GM12872 (cell line): ENCODE data around the gene LHX5.

ENCODE experiments used
- TF ChIP-seq, protein P1 (sequence below): IDR thresholded peaks from 3 replicates; pipeline ENCODE4 v1.5.1; 2011; ENCODE audit warnings: low read depth, mild to moderate bottlenecking, low read length, moderate library complexity; ENCODE audit not compliant: insufficient read depth

LHX5 gene

DNA sequence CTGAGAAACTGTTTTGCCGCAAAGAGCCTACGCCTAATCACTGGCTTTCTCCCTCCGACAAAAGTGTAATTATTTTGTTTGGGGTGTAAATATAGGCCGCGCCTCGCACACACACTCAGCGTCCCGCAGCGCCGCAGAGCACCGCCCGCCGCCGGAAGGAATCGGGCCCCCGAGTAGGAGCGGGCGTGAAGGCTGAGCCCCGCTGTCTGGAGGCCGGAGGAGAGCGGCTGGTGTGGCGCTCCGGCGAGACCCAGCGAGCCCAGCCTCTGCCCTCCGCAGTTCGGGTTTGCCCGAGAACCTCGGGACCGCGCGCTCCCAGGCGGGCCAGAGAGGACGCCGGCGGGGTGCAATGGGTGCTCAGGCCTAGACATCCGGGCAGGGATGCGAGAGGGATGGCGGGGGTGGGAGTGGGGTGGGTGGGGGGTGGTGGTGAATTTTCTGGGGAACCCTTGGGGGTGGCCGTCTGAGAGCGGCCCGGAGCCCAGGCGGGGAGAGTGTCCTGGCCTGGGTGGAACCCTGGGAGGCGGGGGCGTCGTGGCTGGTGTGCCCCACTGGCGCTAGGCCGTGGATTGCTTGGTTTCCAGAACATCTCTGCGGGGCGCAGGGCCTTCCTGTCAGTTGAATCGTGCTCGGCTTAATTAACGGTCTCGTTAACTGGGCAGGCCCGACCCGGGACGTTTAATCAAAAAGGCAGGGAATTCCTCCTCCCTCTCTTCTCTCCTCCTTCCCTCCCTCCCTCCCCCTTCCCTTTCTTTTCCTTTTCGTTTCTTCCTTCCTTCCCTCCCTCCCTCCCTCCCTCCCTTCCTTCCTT lies 4.7 kb upstream of the LHX5 start:
- TF ChIP-seq, protein P1, sequence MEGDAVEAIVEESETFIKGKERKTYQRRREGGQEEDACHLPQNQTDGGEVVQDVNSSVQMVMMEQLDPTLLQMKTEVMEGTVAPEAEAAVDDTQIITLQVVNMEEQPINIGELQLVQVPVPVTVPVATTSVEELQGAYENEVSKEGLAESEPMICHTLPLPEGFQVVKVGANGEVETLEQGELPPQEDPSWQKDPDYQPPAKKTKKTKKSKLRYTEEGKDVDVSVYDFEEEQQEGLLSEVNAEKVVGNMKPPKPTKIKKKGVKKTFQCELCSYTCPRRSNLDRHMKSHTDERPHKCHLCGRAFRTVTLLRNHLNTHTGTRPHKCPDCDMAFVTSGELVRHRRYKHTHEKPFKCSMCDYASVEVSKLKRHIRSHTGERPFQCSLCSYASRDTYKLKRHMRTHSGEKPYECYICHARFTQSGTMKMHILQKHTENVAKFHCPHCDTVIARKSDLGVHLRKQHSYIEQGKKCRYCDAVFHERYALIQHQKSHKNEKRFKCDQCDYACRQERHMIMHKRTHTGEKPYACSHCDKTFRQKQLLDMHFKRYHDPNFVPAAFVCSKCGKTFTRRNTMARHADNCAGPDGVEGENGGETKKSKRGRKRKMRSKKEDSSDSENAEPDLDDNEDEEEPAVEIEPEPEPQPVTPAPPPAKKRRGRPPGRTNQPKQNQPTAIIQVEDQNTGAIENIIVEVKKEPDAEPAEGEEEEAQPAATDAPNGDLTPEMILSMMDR, result no peak

DNA sequence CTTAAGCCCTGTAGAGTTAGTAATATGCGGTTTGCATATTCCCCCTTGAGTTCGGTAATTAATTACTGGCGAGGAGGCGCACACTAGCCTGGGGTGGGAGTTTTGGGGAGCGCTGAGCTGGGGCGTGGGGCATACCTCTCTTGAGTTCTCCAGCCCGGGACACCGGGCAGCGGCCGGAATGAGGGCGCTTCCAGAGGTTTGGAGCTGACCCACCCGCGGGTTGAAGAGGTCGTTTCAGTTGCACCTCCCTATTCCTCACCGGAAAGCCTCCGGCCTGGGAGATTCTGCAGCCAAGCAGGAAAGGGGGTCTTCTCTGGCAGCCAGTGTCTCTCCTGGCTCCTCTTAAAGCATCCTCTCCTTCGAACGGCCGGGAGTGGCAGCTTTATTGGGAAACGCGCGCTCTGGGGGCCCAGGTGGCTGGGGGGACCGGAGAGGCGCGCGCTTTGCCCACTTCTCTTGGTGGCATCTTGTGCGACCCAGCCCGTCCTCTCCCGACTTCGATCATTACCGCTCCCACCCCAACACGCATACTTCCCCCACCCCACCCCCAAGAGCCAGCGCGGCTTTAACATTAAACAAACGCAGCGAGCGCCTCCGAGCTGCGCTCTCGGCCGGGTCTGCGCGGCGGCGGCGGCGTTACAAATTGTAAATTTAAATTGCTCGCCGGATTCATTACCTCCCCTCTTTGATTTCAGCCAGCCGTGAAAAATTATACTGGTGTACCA lies 3.9 kb upstream of the LHX5 start:
- TF ChIP-seq, protein P1, result no peak

DNA sequence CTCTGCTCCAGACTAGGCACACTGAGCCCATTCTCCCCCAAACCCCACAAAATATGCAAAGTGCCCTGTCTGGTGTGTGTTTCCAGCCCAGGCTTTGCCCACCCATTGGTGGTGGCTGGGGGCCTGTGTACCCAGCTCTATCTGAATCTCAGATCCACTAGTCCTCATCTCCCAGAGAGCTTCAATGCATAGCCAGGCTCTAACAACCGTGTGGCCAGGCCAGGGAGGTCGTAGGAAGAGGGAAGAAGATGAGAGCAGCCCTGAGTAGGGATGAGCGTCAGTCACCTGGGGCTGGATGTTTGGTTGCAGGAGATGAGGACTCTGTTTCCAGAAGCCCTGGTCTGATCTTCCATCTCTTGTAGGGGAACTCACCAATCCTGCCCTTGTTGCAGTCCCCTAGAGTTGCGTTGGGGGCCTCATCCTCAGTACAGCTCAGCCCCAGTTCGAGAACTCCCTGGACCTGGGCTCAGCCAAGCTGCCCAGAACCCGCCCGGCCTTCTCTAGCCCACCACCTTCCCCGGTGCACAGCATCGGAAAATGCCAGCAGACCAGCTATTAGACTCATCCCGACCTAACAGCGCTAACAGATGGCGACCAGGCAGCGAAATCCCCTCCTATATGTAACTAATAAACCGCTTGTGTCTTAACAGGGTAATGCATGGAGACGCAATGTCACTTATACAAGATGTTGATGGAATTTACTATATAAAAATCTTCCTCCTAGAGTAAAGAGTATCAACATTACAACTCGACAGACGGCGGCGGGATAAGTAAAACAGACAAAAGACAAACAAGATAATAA lies 3.2 kb upstream of the LHX5 start:
- TF ChIP-seq, protein P1, result no peak

DNA sequence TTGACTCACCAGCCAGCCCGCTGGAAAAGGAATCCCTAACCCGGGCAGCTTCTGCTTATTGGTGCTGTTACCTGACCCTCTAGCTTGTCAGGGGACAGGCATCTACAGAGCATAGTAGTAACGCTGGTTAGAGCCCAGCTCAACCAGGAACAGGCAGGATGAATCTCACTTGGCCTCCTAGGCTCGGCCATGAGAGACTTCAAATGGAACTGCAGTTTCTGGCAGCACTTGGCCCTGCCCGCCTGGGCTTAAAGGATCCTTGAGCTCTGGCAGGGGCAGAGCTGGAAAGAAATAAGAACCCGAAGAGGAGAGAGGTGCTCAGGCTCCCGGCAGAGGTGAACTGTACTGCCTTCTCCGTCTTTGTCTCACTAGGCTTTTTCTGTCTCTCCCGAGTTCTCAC lies 2.3 kb upstream of the LHX5 start:
- TF ChIP-seq, protein P1, result no peak

DNA sequence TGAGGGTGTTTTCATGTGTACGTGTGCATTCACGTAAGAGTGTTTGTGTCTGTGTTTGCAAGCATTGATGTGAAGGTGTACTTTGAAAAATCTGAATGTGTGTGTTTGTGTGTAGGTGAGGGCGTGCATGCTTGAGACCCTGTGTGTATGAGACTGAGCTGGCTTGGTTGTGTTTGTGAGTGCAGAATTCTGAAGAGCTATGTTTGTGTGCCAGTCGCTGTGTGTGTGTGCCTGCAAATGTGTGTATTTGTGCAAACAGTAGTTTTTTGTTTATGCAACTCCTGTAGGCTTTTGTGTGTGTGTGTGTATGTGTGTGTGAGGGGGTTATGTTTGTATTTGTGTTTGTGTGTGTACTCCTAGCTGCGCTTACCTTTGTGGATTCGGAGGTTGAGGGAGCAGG lies 1.7 kb upstream of the LHX5 start:
- TF ChIP-seq, protein P1, result no peak

DNA sequence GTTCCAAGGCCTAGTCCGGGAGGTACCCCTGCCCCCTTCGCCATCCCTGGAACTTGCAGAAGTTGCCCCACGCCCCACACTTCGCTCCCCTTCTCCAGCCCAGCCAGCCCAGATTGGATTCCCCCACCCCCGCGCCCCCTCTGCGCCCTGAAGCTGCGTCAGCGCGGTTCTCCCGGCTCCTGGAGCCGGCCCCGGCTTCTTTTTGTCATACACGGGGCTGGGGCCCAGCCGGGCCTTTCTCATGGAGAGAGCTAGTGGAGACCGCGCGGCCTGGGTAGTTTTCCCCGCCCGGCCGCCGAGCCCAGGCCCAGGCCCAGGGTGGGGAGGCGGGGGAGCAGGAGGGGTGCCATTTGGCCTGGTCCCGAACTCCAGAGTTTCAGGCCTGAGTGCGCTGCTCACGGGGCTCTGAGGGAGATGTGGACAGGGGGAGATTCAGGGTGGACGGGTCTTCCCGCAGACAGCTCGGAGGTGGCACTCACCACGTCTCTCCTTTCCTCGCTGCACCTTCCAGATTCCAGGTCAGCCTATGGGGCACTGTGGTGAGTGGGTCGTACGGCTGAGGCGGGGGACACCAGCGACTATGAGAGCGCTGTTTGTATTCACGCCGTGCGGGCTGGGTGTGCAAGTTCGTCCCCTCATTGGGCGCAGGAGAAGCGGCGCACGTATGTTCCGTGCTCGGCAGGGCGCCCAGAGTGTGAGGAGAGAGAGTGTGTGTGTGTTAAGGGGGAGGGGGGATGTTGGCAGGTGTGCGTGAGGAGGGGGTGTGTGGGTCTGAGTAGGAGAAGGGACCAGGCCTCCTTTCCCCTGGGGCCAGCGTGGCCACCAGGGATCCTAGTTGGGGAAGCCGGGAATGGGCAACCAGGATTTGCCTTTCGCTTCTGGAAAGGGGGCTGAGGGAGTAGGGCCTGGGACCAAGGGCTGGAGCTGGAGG lies 785 bp upstream of the LHX5 start:
- TF ChIP-seq, protein P1, result no peak
